GM20000 (cell line): ENCODE results near the gene FAM163A.

Experiments used
- DNase-seq: peaks from one replicate; pipeline ENCODE4 v3.0.0; 2012; ENCODE audit warnings: low spot score
- TF ChIP-seq, protein P1 (sequence below): IDR thresholded peaks from 2 replicates; pipeline ENCODE4 v1.5.1; 2012; ENCODE audit warnings: mild to moderate bottlenecking, control low read depth; ENCODE audit errors: extremely low read depth, missing control alignments

FAM163A gene

DNA sequence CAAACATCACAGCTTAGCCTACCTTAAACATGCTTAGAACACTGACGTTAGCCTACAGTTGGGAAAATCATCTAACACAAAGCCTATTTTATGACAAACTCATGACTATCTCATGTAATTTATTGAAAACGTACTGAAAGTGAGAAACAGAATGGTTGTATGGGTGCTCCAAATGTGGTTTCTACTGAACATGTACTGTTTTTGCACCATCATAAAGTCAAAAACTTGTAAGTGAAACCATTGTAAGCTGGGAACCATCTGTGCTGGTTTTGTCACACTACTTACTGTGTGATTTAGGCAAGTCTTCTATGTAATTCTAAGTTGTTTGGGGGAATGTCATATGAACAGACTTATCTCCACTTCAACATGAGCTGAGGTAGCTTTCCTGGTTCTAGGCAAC, 79.0 kb downstream of the FAM163A start:
- DNase-seq = no peak

GRCh38 chr1:179823693-179824092, 80.6 kb downstream of the FAM163A start:
- no peak for DNase-seq
- TF ChIP-seq, protein P1, sequence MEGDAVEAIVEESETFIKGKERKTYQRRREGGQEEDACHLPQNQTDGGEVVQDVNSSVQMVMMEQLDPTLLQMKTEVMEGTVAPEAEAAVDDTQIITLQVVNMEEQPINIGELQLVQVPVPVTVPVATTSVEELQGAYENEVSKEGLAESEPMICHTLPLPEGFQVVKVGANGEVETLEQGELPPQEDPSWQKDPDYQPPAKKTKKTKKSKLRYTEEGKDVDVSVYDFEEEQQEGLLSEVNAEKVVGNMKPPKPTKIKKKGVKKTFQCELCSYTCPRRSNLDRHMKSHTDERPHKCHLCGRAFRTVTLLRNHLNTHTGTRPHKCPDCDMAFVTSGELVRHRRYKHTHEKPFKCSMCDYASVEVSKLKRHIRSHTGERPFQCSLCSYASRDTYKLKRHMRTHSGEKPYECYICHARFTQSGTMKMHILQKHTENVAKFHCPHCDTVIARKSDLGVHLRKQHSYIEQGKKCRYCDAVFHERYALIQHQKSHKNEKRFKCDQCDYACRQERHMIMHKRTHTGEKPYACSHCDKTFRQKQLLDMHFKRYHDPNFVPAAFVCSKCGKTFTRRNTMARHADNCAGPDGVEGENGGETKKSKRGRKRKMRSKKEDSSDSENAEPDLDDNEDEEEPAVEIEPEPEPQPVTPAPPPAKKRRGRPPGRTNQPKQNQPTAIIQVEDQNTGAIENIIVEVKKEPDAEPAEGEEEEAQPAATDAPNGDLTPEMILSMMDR = no peak

More for the DNA sequence above, 79.0 kb downstream of the FAM163A start:
- TF ChIP-seq, protein P1 = no peak

- TF ChIP-seq, protein P1 = no peak
Observed at GRCh38 chr1:179824265-179824664, 81.2 kb downstream of the FAM163A start.

DNA sequence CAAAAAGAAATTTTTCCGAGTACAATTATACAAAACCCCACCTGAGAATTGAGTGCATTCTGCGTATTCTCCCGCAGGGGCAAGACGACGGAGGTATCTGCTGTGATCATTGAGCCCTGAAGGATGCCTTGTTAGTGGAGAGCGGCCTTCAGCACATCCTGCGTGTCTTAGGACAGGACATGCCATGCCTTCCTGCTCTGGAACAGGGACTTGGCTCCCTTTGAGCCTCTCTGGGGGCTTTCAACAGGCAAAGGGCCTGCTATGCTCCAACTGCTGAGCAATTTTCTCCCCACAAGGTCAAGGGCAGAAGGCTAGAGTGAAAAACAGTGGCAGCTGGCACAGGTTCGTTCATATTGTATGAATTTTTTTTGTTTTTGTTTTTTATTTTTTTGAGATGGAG, 82.1 kb downstream of the FAM163A start:
- no peak for DNase-seq
- TF ChIP-seq, protein P1 = no peak

More at GRCh38 chr1:179824265-179824664, 81.2 kb downstream of the FAM163A start:
- no peak for DNase-seq

GRCh38 chr1:179825798-179826460, 82.8 kb downstream of the FAM163A start:
- TF ChIP-seq, protein P1 = no peak
- DNase-seq = no peak

DNA sequence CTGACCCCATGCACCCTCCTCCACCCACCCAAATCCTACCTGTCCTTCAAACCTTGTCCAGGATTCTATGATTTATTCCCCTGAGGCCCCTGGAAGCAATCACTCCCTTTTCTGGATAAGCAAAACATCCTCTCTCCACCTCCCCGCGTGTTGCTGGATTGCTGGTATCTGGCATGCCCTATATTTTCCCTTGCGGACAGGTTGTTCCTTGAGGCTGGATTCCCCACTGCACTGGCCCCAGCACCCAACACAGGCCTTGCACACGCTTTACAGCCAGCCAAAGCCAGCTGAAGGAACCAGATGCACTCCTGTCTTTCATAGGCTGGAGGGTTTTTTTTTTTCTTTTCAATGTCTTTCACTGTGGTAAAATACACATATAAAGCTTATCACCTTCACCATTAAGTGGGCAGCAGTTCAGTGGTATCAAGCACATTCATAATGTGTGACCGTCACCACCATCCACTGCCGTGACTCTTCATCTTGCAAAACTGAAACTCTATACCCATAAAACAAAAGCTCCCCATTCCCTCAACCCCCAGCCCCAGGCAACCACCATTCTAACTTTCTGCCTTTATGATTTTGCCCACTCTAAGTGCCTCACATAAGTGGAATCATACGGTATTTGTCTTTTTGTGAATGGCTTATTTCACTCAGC, 83.7 kb downstream of the FAM163A start:
- TF ChIP-seq, protein P1 = no peak
- DNase-seq = no peak

DNA sequence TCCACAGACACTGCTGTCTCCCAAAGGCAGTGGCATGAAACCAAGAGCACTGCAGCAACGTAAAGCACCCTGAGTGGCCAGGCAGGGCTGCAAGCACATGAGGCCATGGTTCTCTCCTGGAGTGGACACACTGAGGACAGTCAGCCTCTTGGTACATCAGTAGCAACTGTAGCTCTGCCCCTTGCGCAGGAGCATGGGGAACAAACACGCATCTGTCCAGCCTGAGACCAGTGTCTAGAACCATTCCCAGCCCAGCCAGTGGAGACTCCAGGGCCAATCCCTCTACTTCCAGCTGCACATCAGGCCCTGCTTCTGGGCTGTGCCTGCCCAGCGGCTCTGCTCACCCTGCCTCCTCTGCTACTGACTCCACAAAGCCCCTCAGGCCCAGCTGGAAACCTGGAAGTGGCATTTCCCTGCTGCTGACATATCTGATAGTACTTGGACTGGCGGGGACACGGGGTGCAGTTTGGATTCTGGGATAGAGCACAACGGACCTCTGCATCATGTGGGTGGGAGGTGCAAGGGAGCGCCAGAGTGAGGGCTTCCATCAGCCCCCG, 85.5 kb downstream of the FAM163A start:
- TF ChIP-seq, protein P1 = no peak
- no peak for DNase-seq
